HepG2 (cell line): ENCODE results near the gene SLC8B1. TPM values are rescaled to one million over a fixed set of nuclear protein-coding genes. Genes with fewer than 3 reads are reported as not detected.

Experiments
- ATAC-seq: fragments of 200-7000 bp; cut with Tn5 transposase; 3 replicates; pipeline ENCODE4 v1.9.1; 2020; ENCODE audit warnings: mild to moderate bottlenecking, moderate library complexity
- BruUV-seq: library from RNA; stranded (reverse); fragments of 400-500 nt; replicated peaks from 2 replicates; lab custom pipeline; 2021; lab: Mats Ljungman, UMichigan
- CTCF ChIA-PET: fragments of 300-600 bp; formaldehyde crosslinking; extraction: SDS; loops from one replicate; lab custom pipeline; 2021; ENCODE audit warnings: low total read pairs, inconsistent platforms, low intra/inter-chr PET ratio; lab: Yijun Ruan, JAX
- POLR2A ChIA-PET: fragments of 350-600 bp; sonication (Branson Sonifier 250); formaldehyde crosslinking; loops from one replicate; lab custom pipeline; 2020; ENCODE audit warnings: antibody characterized with exemption, inconsistent platforms; lab: Yijun Ruan, JAX
- DNase-seq: peaks from one replicate; pipeline ENCODE4 v3.0.0-alpha.2; 2015; ENCODE audit warnings: low spot score
- FAIRE-seq: peaks from 3 replicates; lab custom pipeline; 2011; peaks lifted over from hg19 to GRCh38; lab: Jason Lieb, UNC
- H2AFZ ChIP-seq: one replicate; pipeline ENCODE4 v1.6.1; 2011; ENCODE audit warnings: low read length, inconsistent platforms
- H3K27ac ChIP-seq: fragments of 300-600 bp; 3 replicates; pipeline ENCODE4 v1.8.0; 2011; ENCODE audit warnings: mixed run types, mild to moderate bottlenecking, mixed read lengths, low read length, inconsistent platforms; ENCODE audit not compliant: insufficient read depth; ENCODE audit errors: extremely low read length
- H3K27me3 ChIP-seq, 2 experiments: fragments of 200-600 bp in 1 of 2; 2 replicates in 1 of 2; 3 replicates in 1 of 2; pipeline versions ENCODE4 v1.6.0 to v1.8.0; 2011; ENCODE audit warnings: low read length in 2 of 2, mild to moderate bottlenecking in 2 of 2, moderate library complexity in 2 of 2, inconsistent platforms in 1 of 2; ENCODE audit not compliant: insufficient read depth in 2 of 2, control insufficient read depth in 1 of 2
- H3K36me3 ChIP-seq, 2 experiments: fragments of 200-600 bp in 1 of 2; replicated peaks in 1 of 2; 2 replicates in 1 of 2; 3 replicates in 1 of 2; pipeline versions ENCODE4 v1.5.1 to v1.8.0; 2011; ENCODE audit warnings: low read length in 2 of 2, inconsistent platforms in 1 of 2; ENCODE audit not compliant: insufficient read depth in 2 of 2, control insufficient read depth in 1 of 2
- H3K4me1 ChIP-seq: 2 replicates; pipeline ENCODE4 v1.5.1; 2012; ENCODE audit warnings: low read length, inconsistent platforms; ENCODE audit not compliant: insufficient read depth
- H3K4me2 ChIP-seq: 2 replicates; pipeline ENCODE4 v1.6.0; 2011; ENCODE audit warnings: low read depth, low read length, inconsistent platforms
- H3K4me3 ChIP-seq, 3 experiments: fragments of 200-600 bp in 1 of 3; sonication (generic), shearing (Covaris generic) in 1 of 3; replicated peaks in 1 of 3; 2 replicates each; pipeline ENCODE4 v1.5.1; 2011 to 2016; ENCODE audit warnings: low read length in 3 of 3, inconsistent platforms in 2 of 3, low read depth in 2 of 3, mild to moderate bottlenecking in 2 of 3, control low read depth in 1 of 3, mixed read lengths in 1 of 3; ENCODE audit not compliant: insufficient read depth in 1 of 3
- H3K79me2 ChIP-seq: one replicate; pipeline ENCODE4 v1.6.1; 2011; ENCODE audit warnings: low read length, inconsistent platforms; ENCODE audit not compliant: insufficient read depth
- H3K9ac ChIP-seq: 2 replicates; pipeline ENCODE4 v1.6.0; 2011; ENCODE audit warnings: mild to moderate bottlenecking, low read depth, low read length, inconsistent platforms; ENCODE audit not compliant: insufficient read depth
- H3K9me3 ChIP-seq: 2 replicates; pipeline ENCODE4 v1.5.1; 2012; ENCODE audit warnings: mild to moderate bottlenecking, low read length
- H4K20me1 ChIP-seq: 2 replicates; pipeline ENCODE4 v1.6.0; 2011; ENCODE audit warnings: inconsistent platforms, mild to moderate bottlenecking, low read length, moderate library complexity; ENCODE audit not compliant: insufficient read depth
- ATF1 ChIP-seq: IDR thresholded peaks from 2 replicates; pipeline ENCODE4 v1.6.1; 2016; ENCODE audit warnings: mild to moderate bottlenecking, control low read depth
- BCL6 ChIP-seq: IDR thresholded peaks from 2 replicates; pipeline ENCODE4 v1.6.1; 2016; ENCODE audit warnings: missing genetic modification reagents, missing compliant biosample characterization
- FOXO1 ChIP-seq: sonication (generic); formaldehyde crosslinking; IDR thresholded peaks from 2 replicates; pipeline ENCODE4 v1.4.0; 2020; ENCODE audit warnings: missing genetic modification reagents
- GATAD2A ChIP-seq: IDR thresholded peaks from 2 replicates; pipeline ENCODE4 v1.6.1; 2016
- HNRNPLL ChIP-seq: fragments of 200-400 bp; formaldehyde crosslinking; IDR thresholded peaks from 2 replicates; pipeline ENCODE4 v1.6.1; 2017; ENCODE audit warnings: mild to moderate bottlenecking, low read depth, low read length; ENCODE audit not compliant: poor library complexity, severe bottlenecking
- MEIS1 ChIP-seq: sonication (generic); formaldehyde crosslinking; IDR thresholded peaks from 2 replicates; pipeline ENCODE4 v1.9.0; 2021; ENCODE audit warnings: mild to moderate bottlenecking, missing genetic modification reagents, moderate library complexity, borderline replicate concordance
- NCOA5 ChIP-seq: sonication (generic); formaldehyde crosslinking; IDR thresholded peaks from 2 replicates; pipeline ENCODE4 v1.4.0; 2020; ENCODE audit warnings: missing genetic modification reagents
- RELA ChIP-seq: sonication (generic); formaldehyde crosslinking; IDR thresholded peaks from 2 replicates; pipeline ENCODE4 v1.4.0; 2020; ENCODE audit warnings: missing genetic modification reagents
- XBP1 ChIP-seq: sonication (generic); formaldehyde crosslinking; IDR thresholded peaks from 2 replicates; pipeline ENCODE4 v1.5.0; 2020; ENCODE audit warnings: missing genetic modification reagents
- ZNF451 ChIP-seq: sonication (generic); formaldehyde crosslinking; IDR thresholded peaks from 2 replicates; pipeline ENCODE4 v1.5.0; 2020; ENCODE audit warnings: mild to moderate bottlenecking, missing genetic modification reagents
- ZNF546 ChIP-seq: sonication (generic); formaldehyde crosslinking; conservative IDR thresholded peaks from 2 replicates; pipeline ENCODE4 v1.8.1; 2023; ENCODE audit warnings: mild to moderate bottlenecking, missing genetic modification reagents
- WGBS: methylation state at CpG from one replicate; pipeline ENCODE4 v1.1.6; 2017; ENCODE audit warnings: low lambda C conversion rate; 5-methylcytosine and 5-hydroxymethylcytosine counted together
- in situ Hi-C: cut with HindIII; loops from 2 replicates; pipeline ENCODE4 v1.10.0; 2017; ENCODE audit warnings: low pct_unique_long_range_greater_than_20kb; ENCODE audit not compliant: extremely low pct_ligation_motif_present
- intact Hi-C: fragments of 100-400 bp; cut with micrococcal nuclease; formaldehyde crosslinking; loops from one replicate; pipeline ENCODE4 v1.10.0; 2022; ENCODE audit not compliant: unreplicated experiment
- polyA plus RNA-seq, 8 experiments: library from polyadenylated mRNA; depleted of rRNA in 3 of 8; stranded (reverse) in 7 of 8; unstranded in 1 of 8; fragments of >200 nt; fragmentation: Illumina TruSeq in 4 of 8; extraction: Trizol in 4 of 8; gene quantifications; 2 replicates each; pipeline versions ENCODE4 v1.2.1 to v1.2.3, GENCODE V29; 2011 to 2016; ENCODE audit warnings: low read depth in 4 of 8, missing spikeins in 1 of 8, mixed read lengths in 1 of 8; ENCODE audit not compliant: insufficient read depth in 1 of 8
- total RNA-seq, 5 experiments: library from RNA; depleted of rRNA; stranded (reverse); fragments of >200 nt; fragmentation: Illumina TruSeq; extraction: Trizol; gene quantifications; 2 replicates each; pipeline ENCODE4 v1.2.3, GENCODE V29; 2016; ENCODE audit warnings: low read depth in 1 of 5
- TF ChIP-seq, protein P1 (sequence below): sonication (generic); formaldehyde crosslinking; IDR thresholded peaks from 2 replicates; pipeline ENCODE4 v1.5.0; 2020; ENCODE audit warnings: mild to moderate bottlenecking, missing genetic modification reagents
- TF ChIP-seq, protein P2 (sequence below): sonication (generic); formaldehyde crosslinking; IDR thresholded peaks from 2 replicates; pipeline ENCODE4 v1.4.0; 2020; ENCODE audit warnings: mild to moderate bottlenecking, missing genetic modification reagents
- TF ChIP-seq, protein P3 (sequence below): sonication (generic); formaldehyde crosslinking; IDR thresholded peaks from 2 replicates; pipeline ENCODE4 v1.8.0; 2022; ENCODE audit warnings: mild to moderate bottlenecking, missing genetic modification reagents, moderate library complexity

Gene SLC8B1
- total and polyA plus RNA-seq, 2 of the 13 experiments (the other 11 are each of a cell fraction or from before 2014, with no cell fraction given), result 6.8 to 8.0 TPM

DNA sequence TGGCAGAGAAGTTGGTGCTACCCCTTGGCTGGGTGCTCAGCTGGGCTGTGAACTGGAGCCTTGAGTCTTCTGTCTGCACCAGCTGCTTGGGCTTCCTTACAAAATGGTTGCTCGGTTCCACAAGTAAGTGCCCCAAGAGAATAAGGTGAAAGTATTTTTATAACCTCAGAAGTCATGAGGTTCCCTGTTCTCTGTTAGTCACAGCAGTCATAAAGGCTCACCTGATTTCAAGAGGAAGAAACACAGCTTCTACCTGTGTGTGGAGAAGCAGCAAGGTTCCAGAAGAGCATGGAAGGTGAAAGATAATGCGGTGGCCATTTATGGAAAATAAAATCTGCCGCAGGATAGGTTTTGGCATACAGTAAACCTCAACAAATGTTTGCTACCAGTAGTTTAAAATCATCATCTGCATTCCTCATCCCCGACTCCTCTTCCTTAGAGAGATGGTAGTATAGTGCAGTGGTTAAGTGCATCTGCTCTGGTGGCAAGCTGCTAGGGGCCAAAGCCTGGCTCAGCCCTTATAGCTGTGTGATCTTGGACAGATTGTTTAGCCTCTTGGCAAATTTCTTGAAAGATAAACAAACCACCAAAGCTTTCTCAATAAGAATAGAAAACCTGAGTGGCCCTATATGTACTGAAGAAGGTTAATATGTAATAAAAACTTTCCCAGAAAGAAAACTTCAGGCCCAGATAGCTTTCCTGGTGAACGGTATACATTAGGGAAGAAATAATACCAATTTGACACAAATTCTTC lies 81.2 kb downstream of the SLC8B1 start:
- Histone ChIP-seq H3K4me2 (no peak overlapping the region), H3K4me3 (no peak overlapping the region), H2AFZ (no peak overlapping the region), H4K20me1 (no peaks in the 10 kb centered on the region), H3K27ac (no peak overlapping the region), H3K36me3 (peaks cover 0 to 3% of the 10 kb centered on the region in 2 experiments; a peak in 2 of 5 replicates), H3K4me1 (peaks cover 22% of the 10 kb centered on the region), H3K9ac (no peak overlapping the region), H3K27me3 (no peaks in the 10 kb centered on the region), H3K9me3 (no peaks in the 10 kb centered on the region), H3K79me2 (no peaks in the 10 kb centered on the region)
- no peak for DNase-seq
- BruUV-seq, result no TSS peak
- ChIA-PET CTCF (no interaction called here), POLR2A (interaction anchor here (1.2 to 1.6 kb wide), 4 partner anchors 12 to 48 kb away, joined by 3 to 7 read pairs (median 3); partner anchors contain the start of gene TPCN1)
- WGBS, result 90% methylated on average over 5 of the region's 5 CpGs
- TF ChIP-seq, protein P1, sequence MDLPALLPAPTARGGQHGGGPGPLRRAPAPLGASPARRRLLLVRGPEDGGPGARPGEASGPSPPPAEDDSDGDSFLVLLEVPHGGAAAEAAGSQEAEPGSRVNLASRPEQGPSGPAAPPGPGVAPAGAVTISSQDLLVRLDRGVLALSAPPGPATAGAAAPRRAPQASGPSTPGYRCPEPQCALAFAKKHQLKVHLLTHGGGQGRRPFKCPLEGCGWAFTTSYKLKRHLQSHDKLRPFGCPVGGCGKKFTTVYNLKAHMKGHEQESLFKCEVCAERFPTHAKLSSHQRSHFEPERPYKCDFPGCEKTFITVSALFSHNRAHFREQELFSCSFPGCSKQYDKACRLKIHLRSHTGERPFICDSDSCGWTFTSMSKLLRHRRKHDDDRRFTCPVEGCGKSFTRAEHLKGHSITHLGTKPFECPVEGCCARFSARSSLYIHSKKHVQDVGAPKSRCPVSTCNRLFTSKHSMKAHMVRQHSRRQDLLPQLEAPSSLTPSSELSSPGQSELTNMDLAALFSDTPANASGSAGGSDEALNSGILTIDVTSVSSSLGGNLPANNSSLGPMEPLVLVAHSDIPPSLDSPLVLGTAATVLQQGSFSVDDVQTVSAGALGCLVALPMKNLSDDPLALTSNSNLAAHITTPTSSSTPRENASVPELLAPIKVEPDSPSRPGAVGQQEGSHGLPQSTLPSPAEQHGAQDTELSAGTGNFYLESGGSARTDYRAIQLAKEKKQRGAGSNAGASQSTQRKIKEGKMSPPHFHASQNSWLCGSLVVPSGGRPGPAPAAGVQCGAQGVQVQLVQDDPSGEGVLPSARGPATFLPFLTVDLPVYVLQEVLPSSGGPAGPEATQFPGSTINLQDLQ (CRISPR knock-in tag), result no peak
- TF ChIP-seq, protein P2, sequence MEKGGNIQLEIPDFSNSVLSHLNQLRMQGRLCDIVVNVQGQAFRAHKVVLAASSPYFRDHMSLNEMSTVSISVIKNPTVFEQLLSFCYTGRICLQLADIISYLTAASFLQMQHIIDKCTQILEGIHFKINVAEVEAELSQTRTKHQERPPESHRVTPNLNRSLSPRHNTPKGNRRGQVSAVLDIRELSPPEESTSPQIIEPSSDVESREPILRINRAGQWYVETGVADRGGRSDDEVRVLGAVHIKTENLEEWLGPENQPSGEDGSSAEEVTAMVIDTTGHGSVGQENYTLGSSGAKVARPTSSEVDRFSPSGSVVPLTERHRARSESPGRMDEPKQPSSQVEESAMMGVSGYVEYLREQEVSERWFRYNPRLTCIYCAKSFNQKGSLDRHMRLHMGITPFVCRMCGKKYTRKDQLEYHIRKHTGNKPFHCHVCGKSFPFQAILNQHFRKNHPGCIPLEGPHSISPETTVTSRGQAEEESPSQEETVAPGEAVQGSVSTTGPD (CRISPR knock-in tag), result no peak
- no peak for TF ChIP-seq ATF1 (CRISPR knock-in tag)
- no peak for TF ChIP-seq FOXO1
- TF ChIP-seq MEIS1 (CRISPR knock-in tag), result no peak
- TF ChIP-seq, protein P3, sequence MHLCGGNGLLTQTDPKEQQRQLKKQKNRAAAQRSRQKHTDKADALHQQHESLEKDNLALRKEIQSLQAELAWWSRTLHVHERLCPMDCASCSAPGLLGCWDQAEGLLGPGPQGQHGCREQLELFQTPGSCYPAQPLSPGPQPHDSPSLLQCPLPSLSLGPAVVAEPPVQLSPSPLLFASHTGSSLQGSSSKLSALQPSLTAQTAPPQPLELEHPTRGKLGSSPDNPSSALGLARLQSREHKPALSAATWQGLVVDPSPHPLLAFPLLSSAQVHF (CRISPR knock-in tag), result no peak
- TF ChIP-seq NCOA5 (CRISPR knock-in tag), result no peak
- TF ChIP-seq XBP1 (CRISPR knock-in tag), result no peak
- TF ChIP-seq BCL6, result no peak
- TF ChIP-seq ZNF451 (CRISPR knock-in tag), result no peak
- no peak for TF ChIP-seq RELA
- no peak for TF ChIP-seq ZNF546
- no peak for TF ChIP-seq GATAD2A (CRISPR knock-in tag)
- no peak for TF ChIP-seq HNRNPLL
- in situ Hi-C loops (no loop called here), intact Hi-C loops (no loop called here)
- no peak for FAIRE-seq
- ATAC-seq, result no peak
